DMS53 (cell line): ENCODE data around the gene PCBP3.
"Not testable (repeated sequence)": the region's sequence is repeated elsewhere in the genome, so short reads cannot be mapped to it uniquely, and the experiment has no call there.

Experiments used
- DNase-seq: peaks from one replicate; lab custom pipeline; 2025; lab: John Stamatoyannopoulos, UW

PCBP3 gene

GRCh38 chr21:45828580-45829570 lies 185.3 kb downstream of the PCBP3 start:
- DNase-seq = no peak

- no peak for DNase-seq
Measured at GRCh38 chr21:45829668-45830067, 186.1 kb downstream of the PCBP3 start.

- peak; percentile 80 for DNase-seq
Measured at GRCh38 chr21:45830221-45830640, 186.7 kb downstream of the PCBP3 start.

GRCh38 chr21:45830720-45831366 lies 187.3 kb downstream of the PCBP3 start:
- DNase-seq = peak; percentile 43

GRCh38 chr21:45831991-45832740 lies 188.6 kb downstream of the PCBP3 start:
- no peak for DNase-seq

- DNase-seq = not testable (repeated sequence)
Measured at GRCh38 chr21:45832741-45833235, 189.3 kb downstream of the PCBP3 start.

GRCh38 chr21:45833414-45833813 lies 189.9 kb downstream of the PCBP3 start:
- DNase-seq = no peak

GRCh38 chr21:45834026-45834715 lies 190.6 kb downstream of the PCBP3 start:
- no peak for DNase-seq

- no peak for DNase-seq
Measured at GRCh38 chr21:45834821-45835293, 191.3 kb downstream of the PCBP3 start.

GRCh38 chr21:45835301-45836267 lies 192.1 kb downstream of the PCBP3 start:
- DNase-seq = no peak

- peak; percentile 7 for DNase-seq
Measured at GRCh38 chr21:45836268-45836655, 192.7 kb downstream of the PCBP3 start.

GRCh38 chr21:45836694-45837670 lies 193.5 kb downstream of the PCBP3 start:
- no peak for DNase-seq

- no peak for DNase-seq
Measured at GRCh38 chr21:45837936-45838335, 194.4 kb downstream of the PCBP3 start.

GRCh38 chr21:45838634-45839033 lies 195.1 kb downstream of the PCBP3 start:
- no peak for DNase-seq

- no peak for DNase-seq
Measured at GRCh38 chr21:45839274-45839673, 195.7 kb downstream of the PCBP3 start.

GRCh38 chr21:45841033-45841432 lies 197.5 kb downstream of the PCBP3 start:
- DNase-seq = no peak

- DNase-seq = no peak
Measured at GRCh38 chr21:45843426-45843825, 199.9 kb downstream of the PCBP3 start.

- no peak for DNase-seq
Measured at GRCh38 chr21:45844181-45844580, 200.7 kb downstream of the PCBP3 start.
